Measurements from ENCODE around the gene GPC1.
A peak's percentile ranks its signal among the peaks of the same experiment; 100 is the strongest.

The GPC1 gene

DNA sequence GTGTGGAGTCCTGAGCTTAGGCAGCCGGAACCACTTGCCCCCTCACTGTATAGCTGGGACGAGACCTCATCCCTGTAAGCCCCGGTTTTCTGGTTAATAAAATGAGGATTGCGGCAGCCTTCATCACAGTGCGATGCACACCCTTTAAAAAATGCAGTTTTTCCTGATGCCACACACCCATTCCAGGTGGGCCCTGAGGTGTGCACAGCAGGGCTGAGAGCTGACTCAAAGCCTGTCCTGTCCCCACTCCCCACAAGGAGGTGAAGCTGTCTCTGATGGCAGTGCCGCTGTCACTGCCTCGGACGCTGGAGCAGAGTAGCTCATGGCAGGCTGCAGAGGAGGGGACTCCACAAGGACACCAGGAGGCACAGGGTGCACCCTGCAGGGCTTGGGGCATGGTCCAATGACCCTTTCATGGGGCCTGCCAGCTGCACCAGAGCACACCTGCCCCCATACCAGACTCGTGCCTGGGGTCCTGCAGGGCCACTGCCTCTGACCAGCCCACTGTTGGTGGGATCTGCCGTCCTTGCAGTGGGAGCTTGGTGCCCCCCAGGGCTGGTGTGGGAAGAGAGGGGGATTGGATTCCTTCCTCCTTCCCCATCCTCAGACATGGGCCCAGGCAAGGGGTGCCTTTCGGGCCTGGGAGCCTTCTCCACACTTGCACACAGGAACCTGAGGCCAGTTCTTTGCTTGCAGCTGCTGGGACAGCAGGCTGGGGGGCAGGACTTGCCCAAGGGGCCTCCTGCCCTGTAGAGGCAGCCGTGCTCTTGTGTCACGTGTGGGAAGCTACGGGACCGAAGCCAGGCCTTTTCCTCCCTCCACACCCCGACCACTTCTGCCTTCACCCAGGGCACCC lies 22.8 kb downstream of the GPC1 start:
- DNase-seq: no peak

DNA sequence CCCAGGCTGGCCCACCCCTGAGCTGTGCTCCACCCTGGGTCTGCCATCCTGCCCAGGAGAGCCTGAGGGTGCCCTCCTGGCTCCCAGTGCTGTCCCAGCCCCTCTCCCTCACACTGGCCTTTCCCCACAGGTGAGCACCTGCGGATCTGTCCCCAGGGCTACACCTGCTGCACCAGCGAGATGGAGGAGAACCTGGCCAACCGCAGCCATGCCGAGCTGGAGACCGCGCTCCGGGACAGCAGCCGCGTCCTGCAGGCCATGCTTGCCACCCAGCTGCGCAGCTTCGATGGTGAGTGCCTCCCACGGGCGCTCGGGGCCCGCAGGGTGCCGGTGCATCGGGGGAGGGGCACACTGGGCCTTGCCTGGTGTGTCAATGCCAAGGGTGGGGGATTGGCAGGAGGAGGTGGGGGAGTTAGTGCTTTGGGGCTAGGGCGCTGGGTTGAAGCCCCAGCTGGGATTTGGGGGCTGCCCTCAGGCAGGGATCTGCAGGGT lies 23.5 kb downstream of the GPC1 start:
- peak in 1 of 2 experiments; percentile 39 for DNase-seq

DNA sequence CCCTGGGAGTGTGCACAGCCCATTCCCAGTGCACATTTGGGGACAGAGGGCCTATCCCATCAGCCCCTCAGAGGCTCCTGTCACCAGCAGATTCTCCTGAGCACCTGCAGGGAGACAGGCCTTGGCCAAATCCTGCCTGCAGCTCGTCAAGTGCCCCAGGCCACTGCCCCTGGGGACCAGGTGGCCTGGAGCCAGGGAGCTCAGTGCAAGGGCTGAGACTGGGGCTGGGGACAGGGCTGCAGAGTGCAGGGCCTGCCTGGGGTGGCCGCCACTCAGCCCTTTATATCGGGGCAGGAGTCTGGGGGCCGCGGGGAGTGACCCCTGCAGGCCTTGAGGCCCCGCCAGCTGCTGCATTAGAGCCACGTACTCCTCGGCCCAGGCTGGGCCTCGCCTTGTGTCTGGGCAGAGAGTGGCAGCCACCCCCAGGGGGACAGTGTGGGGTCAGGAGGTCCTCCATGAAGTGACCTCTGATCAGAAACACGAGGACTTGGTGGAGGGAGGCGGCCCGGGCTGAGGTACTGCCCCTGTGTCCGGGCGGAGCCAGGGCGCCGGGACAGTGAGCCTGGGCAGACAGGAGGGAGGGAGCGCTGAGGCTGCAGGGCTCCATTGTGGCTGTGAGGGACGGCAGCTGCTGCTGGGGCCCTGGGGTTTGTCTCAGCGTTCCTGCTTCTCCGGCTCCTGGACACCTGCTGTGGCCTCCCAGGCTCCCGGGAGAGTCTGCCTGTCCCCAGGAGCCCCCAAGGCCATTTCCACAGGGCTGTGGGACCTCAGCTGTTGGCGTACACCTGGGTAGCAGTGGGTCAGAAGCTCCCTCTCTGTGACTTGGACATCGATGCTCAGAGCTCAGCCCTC lies 24.2 kb downstream of the GPC1 start:
- DNase-seq: peak in 1 of 2 experiments; percentile 51

DNA sequence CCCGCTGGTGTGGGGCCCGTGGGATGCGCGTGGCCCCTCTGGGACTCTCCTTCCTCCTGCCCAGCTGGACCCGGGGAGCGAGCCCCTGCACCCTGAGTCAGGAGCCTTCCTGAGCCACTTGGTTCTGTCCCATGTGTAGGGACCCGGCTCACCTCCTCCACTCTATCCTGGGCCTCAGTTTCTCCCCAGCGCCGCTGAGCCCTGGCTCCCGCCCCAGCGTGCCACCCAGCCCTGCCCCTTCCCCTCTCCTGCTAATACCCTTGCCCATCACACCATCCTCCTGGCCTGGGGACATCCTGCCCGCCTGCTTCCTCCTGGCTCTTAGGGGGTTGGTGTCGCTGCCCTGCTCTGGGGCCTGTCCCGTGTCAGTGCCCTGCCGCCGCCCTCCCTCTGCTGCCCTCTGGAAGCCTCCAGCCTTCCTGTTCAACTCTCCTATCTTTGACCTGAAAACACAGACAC lies 24.8 kb downstream of the GPC1 start:
- DNase-seq: no peak

DNA sequence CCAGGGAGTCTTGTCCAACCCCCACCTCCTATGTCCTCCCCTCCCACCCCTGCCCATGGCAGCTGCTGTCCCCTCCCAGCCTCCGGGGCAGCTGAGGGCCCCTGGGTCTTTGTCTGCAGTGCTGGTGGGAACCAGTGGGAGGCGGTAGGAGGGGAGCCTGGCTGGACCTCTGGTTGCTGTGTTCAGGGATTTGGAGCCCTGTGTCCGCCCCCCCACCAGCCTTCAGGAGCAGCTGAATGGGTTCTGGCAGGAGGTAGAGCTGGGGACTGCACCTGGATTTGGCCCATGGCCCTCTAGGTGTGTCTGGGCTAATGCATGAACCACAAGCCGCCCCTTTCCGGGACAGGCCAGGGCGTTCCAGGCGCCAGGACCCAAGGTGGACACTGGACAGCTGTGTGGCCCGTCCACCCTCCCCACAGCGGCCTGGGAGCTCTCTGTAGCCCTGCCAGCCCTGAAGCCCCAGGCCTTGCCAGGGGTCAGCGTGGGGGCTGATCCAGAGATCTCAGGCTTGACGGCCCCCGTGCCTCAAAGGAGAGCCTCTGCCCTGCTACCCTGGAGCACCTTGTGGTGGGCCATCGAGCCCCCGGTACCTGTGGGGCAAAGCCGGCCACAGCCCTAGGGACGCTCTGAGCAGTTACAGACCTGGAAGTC lies 25.4 kb downstream of the GPC1 start:
- no peak for DNase-seq

DNA sequence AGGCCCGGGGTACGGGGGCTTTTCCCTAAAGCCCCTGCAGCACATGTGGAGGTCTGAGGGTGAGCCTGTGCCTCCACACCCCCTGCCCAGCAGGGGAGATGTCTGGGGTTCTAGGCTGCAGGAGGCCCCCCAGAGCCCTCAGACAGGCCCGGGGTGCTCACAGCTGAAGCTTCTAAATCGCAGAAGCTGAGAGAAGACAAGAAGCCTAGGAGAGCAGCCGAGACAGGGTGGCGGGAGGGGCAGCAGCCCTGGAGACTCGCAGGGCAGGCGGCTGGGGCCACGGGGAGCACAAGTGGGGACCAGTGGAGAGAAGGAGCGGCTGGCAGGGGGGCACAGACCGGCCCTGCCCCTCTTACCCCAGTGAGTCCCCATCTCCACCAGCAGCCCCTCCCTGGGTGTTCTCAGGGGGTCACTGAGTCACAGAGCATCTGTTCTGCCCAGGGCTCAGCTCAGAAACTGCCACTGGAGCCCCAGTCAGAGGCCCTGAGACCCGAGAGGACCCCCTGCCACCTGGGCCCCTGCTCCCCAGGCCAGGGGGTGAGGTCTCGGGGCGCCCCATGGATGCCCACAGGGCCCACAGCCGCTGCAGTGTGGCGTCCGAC lies 26.1 kb downstream of the GPC1 start:
- DNase-seq: no peak

DNA sequence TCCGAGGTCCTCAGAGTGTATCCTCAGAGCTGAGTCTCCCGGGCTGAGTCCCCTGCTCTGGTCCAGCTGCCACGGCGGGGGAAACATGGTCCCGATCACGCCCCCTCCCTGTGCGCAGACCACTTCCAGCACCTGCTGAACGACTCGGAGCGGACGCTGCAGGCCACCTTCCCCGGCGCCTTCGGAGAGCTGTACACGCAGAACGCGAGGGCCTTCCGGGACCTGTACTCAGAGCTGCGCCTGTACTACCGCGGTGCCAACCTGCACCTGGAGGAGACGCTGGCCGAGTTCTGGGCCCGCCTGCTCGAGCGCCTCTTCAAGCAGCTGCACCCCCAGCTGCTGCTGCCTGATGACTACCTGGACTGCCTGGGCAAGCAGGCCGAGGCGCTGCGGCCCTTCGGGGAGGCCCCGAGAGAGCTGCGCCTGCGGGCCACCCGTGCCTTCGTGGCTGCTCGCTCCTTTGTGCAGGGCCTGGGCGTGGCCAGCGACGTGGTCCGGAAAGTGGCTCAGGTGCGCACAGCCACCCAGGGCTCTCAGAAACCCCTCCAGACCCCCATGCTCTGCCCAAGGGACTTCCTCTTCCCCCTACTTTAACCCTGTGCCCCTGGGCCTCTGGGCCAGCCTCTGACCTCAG lies 26.7 kb downstream of the GPC1 start:
- DNase-seq: no peak

DNA sequence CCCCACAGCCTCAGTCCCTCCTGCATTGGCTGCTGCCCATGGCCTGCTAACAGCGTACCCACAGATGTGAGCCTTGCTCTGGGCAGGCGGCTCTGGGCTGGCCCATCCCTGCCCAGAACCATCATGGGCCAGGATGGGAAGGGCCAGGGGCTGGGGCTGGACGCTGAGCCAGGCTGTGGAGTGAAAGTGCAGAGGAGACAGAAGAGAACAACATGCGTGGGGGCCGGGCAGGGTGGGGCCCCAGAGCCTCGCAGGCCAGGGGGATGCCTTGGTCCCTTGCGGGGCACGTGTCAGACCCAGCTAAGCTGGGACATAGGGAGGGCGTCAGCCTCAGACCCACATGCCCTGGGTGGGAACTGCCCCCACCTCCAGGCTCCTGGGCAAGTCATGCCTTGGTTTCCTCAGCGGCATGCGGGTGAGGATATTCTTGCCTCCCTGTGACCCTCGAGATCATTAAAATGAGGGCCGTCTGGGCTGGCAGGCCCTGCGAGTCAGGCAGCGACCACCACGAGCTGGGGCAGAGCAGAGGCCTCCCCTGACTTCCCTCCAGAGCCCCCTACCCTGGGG lies 27.3 kb downstream of the GPC1 start:
- no peak for DNase-seq

DNA sequence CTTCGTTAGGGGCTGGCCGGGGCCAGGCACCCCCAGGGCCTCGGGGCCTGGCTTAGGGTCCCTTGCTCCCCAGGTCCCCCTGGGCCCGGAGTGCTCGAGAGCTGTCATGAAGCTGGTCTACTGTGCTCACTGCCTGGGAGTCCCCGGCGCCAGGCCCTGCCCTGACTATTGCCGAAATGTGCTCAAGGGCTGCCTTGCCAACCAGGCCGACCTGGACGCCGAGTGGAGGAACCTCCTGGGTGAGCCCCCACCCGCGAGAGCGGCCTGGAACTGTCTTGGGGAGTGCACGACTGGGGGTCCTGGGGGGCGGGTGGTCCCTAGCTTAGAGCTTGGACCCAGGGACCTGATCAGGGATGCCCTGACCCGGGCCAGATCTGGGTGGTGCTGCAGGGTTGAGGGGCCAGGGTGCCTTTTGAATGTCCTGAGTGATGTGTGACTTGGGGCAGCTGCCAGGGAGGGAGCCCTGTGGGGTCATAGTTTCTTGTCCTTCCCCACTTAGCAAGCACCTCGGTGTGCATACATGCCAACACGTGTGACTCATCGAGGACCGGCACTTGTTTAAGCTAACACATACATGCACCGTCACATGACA lies 27.9 kb downstream of the GPC1 start:
- DNase-seq: no peak

DNA sequence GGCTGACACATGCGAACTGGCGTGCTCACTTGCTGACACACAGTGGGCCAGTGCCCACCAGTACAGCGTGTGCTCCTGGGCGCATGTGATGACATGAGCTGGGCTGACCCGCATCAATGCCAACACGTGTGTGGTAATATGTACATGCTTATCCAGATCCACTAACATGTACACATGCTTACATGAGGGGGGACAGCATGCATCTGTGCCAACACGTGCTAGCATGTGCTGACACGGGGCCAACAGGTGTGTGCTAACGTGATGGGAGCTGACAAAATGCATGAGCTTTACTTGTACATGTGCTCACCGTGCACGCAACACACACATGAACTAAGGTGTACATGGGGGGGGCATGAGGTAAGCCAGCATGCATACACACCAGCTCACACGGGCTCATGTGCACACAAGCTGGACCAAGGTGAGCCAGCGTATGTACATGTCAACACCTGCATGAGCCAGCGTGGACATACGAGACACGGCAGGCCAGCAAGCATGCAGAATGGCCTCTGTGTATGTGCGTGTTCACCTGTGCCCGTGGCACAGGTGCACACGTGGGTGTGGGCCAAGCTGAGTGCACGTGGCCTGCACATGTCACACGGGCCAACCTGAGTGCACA lies 28.5 kb downstream of the GPC1 start:
- DNase-seq: no peak

DNA sequence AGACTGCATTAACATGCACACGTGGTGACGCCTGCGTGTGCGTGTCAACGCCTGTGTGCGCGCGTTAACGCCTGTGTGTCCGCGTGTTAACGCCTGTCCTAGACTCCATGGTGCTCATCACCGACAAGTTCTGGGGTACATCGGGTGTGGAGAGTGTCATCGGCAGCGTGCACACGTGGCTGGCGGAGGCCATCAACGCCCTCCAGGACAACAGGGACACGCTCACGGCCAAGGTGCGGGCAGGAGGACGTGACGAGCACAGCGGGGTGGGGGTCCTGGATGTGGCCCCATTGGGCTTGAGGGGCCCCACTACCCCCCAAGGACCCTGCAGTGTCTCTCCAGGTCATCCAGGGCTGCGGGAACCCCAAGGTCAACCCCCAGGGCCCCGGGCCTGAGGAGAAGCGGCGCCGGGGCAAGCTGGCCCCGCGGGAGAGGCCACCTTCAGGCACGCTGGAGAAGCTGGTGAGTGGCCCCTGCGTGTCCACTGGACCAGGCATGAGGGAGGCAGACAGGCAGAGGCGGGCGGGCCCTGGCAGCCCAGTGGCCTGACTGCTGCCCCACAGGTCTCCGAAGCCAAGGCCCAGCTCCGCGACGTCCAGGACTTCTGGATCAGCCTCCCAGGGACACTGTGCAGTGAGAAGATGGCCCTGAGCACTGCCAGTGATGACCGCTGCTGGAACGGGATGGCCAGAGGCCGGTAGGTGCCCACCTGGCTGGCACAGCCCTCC lies 29.2 kb downstream of the GPC1 start:
- no peak for DNase-seq

DNA sequence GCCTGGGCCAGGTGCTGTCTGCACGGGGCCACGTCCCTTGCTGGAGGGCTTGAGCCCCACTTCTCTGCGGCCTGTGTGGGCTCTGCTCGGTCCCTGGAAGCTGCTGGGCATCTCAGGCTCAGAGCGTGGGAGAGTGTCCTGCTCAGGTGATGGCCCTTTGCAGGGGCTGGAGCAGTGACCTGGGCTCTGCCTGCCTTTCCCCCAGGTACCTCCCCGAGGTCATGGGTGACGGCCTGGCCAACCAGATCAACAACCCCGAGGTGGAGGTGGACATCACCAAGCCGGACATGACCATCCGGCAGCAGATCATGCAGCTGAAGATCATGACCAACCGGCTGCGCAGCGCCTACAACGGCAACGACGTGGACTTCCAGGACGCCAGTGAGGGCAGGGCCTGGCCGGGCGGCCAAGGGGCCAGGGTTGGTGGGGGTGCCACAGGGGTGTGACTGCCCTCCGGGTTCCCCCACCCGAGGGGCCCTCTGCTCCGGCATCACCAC lies 29.9 kb downstream of the GPC1 start:
- no peak for DNase-seq

DNA sequence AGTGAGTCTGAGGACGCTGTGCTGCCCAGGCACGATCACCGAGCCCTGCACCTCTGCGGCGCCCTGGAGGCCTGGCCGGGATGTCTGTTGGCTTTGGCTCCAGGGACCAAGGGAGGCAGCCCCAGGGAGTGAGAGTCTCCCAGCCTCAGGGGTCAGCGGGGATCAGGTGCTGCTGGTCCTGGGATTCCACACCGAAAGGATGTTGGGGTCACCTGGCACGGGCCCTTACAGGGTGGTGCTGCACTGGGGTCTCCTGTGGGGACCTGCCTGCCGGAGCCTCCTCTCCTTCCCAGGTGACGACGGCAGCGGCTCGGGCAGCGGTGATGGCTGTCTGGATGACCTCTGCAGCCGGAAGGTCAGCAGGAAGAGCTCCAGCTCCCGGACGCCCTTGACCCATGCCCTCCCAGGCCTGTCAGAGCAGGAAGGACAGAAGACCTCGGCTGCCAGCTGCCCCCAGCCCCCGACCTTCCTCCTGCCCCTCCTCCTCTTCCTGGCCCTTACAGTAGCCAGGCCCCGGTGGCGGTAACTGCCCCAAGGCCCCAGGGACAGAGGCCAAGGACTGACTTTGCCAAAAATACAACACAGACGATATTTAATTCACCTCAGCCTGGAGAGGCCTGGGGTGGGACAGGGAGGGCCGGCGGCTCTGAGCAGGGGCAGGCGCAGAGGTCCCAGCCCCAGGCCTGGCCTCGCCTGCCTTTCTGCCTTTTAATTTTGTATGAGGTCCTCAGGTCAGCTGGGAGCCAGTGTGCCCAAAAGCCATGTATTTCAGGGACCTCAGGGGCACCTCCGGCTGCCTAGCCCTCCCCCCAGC lies 30.5 kb downstream of the GPC1 start:
- no peak for DNase-seq

DNA sequence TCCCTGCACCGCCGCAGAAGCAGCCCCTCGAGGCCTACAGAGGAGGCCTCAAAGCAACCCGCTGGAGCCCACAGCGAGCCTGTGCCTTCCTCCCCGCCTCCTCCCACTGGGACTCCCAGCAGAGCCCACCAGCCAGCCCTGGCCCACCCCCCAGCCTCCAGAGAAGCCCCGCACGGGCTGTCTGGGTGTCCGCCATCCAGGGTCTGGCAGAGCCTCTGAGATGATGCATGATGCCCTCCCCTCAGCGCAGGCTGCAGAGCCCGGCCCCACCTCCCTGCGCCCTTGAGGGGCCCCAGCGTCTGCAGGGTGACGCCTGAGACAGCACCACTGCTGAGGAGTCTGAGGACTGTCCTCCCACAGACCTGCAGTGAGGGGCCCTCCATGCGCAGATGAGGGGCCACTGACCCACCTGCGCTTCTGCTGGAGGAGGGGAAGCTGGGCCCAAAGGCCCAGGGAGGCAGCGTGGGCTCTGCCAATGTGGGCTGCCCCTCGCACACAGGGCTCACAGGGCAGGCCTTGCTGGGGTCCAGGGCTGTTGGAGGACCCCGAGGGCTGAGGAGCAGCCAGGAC lies 31.2 kb downstream of the GPC1 start:
- no peak for DNase-seq

DNA sequence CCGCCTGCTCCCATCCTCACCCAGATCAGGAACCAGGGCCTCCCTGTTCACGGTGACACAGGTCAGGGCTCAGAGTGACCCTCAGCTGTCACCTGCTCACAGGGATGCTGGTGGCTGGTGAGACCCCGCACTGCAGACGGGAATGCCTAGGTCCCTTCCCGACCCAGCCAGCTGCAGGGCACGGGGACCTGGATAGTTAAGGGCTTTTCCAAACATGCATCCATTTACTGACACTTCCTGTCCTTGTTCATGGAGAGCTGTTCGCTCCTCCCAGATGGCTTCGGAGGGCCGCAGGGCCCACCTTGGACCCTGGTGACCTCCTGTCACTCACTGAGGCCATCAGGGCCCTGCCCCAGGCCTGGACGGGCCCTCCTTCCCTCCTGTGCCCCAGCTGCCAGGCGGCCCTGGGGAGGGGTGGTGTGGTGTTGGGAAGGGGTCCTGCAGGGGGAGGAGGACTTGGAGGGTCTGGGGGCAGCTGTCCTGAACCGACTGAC lies 31.7 kb downstream of the GPC1 start:
- no peak for DNase-seq

DNA sequence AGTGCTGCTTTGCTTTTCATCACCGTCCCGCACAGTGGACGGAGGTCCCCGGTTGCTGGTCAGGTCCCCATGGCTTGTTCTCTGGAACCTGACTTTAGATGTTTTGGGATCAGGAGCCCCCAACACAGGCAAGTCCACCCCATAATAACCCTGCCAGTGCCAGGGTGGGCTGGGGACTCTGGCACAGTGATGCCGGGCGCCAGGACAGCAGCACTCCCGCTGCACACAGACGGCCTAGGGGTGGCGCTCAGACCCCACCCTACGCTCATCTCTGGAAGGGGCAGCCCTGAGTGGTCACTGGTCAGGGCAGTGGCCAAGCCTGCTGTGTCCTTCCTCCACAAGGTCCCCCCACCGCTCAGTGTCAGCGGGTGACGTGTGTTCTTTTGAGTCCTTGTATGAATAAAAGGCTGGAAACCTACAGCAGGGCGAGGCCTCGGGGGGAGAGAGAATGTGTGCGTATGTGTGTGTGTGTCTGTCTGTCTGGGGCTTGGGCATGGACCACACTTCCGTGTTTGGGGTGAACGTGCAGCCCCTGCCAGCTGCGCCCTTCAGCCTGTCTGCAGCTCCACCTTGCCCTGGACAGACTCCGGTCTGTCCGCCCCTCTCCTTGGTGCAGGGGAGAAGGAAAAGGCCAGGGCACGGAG lies 32.3 kb downstream of the GPC1 start:
- DNase-seq: no peak

DNA sequence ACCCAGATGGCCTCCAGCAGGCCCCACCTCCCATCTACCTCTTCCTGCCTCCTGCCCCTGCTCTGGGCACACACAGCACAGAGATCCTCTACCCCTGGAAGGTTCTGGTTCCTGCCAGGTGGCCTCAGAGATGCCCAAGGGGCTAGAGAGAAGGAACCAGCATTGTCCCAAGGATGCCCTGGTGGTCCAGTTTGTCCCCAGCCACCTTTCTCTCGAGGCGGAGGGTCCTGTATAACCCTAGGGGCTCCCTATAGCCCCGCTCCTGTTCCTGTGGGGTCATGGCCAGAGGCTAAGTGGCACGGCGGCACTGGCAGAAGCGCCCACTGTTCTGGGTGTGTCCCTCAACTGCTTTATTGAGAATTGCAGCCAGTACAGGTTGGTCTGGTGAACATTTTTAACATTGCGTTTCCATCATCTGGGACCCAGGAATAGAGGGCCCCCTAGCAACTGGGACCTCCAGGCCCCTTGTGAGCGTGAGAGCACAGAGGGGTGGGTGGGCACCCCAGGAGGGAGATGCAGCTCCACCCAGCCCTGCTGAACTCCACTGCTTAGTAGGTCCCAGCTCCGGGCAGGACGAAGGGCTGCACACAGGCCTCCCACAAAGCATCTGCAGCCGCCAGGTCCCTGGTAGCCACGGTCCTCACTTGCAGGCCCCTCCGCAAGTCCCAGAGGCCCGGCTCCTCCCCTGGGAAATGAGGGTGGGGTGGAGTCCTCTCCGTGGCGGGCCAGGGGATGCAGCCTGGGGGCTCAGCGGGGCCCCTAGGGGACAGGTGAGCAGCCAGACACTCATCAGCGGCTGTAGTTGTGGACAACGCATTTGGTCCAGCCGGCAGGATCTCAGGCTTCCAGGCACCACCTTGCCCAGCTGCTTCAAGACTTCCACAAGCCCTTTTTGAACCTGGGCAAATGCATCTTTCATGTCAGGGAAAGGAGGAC lies 33.1 kb downstream of the GPC1 start:
- no peak for DNase-seq
